HL-60 (cell line): ENCODE results near the gene LARP4B.

Experiments used
- GABPA ChIP-seq: IDR thresholded peaks from 2 replicates; pipeline ENCODE4 v1.6.1; 2012; ENCODE audit warnings: low read depth
- POLR2AphosphoS5 ChIP-seq: IDR thresholded peaks from 2 replicates; pipeline ENCODE4 v1.6.1; 2012; ENCODE audit warnings: low read depth
- SPI1 ChIP-seq: IDR thresholded peaks from 2 replicates; pipeline ENCODE4 v1.6.1; 2012; ENCODE audit warnings: low read depth, mild to moderate bottlenecking, borderline replicate concordance
- TF ChIP-seq, protein P1 (sequence below): IDR thresholded peaks from one replicate; pipeline ENCODE4 v1.5.1; 2011; ENCODE audit warnings: low read length, control low read depth, inconsistent platforms; ENCODE audit not compliant: insufficient read depth
- TF ChIP-seq, protein P2 (sequence below): IDR thresholded peaks from 2 replicates; pipeline ENCODE4 v1.6.1; 2012; ENCODE audit warnings: low read depth; ENCODE audit not compliant: insufficient replicate concordance

DNA sequence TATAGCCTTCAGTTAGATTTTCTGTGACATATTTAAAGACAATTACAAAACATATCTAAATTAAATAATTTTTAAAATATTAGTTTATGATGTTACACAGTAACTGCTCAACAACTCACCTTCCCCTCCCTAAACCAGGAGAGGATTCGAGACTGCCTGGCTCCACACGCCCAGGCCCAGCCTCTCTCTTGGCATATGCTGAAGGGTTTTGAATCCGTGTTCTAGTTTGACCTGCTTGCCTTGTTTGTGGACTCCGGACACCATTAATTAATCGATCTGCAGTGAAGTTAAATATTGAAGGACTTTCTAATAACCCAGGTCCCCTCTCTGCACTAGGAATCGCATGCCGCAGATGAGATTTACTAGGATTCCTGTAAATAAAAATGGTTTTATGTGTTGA is 106.6 kb downstream of the LARP4B start:
- TF ChIP-seq, protein P1, sequence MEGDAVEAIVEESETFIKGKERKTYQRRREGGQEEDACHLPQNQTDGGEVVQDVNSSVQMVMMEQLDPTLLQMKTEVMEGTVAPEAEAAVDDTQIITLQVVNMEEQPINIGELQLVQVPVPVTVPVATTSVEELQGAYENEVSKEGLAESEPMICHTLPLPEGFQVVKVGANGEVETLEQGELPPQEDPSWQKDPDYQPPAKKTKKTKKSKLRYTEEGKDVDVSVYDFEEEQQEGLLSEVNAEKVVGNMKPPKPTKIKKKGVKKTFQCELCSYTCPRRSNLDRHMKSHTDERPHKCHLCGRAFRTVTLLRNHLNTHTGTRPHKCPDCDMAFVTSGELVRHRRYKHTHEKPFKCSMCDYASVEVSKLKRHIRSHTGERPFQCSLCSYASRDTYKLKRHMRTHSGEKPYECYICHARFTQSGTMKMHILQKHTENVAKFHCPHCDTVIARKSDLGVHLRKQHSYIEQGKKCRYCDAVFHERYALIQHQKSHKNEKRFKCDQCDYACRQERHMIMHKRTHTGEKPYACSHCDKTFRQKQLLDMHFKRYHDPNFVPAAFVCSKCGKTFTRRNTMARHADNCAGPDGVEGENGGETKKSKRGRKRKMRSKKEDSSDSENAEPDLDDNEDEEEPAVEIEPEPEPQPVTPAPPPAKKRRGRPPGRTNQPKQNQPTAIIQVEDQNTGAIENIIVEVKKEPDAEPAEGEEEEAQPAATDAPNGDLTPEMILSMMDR = no peak
- TF ChIP-seq, protein P2, sequence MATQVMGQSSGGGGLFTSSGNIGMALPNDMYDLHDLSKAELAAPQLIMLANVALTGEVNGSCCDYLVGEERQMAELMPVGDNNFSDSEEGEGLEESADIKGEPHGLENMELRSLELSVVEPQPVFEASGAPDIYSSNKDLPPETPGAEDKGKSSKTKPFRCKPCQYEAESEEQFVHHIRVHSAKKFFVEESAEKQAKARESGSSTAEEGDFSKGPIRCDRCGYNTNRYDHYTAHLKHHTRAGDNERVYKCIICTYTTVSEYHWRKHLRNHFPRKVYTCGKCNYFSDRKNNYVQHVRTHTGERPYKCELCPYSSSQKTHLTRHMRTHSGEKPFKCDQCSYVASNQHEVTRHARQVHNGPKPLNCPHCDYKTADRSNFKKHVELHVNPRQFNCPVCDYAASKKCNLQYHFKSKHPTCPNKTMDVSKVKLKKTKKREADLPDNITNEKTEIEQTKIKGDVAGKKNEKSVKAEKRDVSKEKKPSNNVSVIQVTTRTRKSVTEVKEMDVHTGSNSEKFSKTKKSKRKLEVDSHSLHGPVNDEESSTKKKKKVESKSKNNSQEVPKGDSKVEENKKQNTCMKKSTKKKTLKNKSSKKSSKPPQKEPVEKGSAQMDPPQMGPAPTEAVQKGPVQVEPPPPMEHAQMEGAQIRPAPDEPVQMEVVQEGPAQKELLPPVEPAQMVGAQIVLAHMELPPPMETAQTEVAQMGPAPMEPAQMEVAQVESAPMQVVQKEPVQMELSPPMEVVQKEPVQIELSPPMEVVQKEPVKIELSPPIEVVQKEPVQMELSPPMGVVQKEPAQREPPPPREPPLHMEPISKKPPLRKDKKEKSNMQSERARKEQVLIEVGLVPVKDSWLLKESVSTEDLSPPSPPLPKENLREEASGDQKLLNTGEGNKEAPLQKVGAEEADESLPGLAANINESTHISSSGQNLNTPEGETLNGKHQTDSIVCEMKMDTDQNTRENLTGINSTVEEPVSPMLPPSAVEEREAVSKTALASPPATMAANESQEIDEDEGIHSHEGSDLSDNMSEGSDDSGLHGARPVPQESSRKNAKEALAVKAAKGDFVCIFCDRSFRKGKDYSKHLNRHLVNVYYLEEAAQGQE = no peak
- TF ChIP-seq POLR2AphosphoS5 (no peak), GABPA (no peak), SPI1 (no peak)
